Right lung (tissue), 5 donors: ENCODE measurements around the gene TRPT1. TPM values are rescaled to one million over a fixed set of nuclear protein-coding genes. Genes with fewer than 3 reads are reported as not detected.

Source experiments
- DNase-seq, 2 donors: peaks; one replicate each; pipeline ENCODE4 v3.0.0-alpha.2; 2013
- polyA plus RNA-seq, 5 donors: library from polyadenylated mRNA; unstranded; fragments of 120-200 nt; gene quantifications; one replicate each; pipeline versions ENCODE4 v1.2.1 to v1.2.3, GENCODE V29; 2013; ENCODE audit warnings: inconsistent platforms in 1 of 5, low replicate concordance in 1 of 5; ENCODE audit not compliant: insufficient read length in 5 of 5, insufficient read depth in 1 of 5

Gene TRPT1
- polyA plus RNA-seq, 5 donors = 23.7 to 39.2 (median 32.1) TPM

DNA sequence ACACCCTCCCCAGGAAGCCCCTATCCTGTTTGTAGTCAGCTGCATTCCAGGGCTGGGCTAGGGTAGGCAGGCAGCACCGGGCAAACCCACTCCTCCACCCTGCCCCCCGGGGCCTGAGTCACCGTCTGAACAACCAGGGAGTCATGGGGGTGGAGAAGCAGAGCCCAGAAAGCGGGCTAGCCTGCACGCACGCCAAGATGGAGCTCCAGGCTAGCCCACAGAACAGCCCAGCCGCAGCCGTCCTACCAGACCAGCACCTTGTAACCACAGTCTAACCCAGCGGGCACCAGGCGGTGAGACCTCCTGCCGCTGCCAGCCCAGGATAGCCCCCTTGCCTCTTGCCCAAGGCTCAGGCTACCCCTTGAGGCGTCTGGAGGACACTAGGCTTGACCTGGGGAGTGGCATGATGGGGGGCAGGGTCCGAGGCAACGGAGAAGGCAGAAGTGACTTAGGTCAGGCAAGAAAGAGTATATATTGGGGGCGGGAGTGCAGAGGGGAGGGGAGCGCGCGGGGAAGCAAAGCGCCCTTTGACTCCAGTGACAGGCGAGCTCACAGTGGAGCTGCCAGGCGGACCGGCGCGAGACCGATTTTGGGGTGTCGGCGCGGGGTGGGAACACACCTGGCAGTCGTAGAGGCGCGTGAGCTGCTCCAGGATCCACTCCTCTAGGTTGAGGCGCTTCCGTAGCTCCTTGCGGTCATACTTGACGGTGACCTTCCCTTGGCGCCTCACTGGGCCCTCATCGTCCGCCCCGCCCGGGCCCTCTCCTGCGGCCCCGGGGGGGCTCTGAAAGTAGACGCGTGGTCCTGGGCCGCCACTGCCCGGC is 20.0 kb upstream of the TRPT1 start:
- no peak for DNase-seq

DNA sequence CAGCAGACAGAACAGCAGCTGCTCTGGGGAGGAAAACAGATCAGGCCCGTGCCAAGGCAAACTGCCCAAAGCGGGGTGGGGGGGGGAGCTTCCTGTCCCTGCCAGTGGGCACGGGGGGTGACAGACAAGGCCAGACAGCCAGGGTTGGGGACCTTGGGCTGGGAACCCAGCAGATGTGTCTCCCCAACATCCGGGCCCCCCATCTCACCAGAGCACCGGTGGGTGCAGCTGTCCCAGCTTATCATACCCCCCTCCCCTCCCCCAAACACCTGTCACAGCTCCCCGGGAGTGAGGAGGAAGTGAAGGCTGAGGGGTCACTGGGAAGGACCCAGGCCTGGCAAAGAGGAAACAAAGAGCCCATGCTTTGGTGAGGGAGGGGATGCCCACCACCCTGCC is 19.4 kb upstream of the TRPT1 start:
- no peak for DNase-seq

- DNase-seq = no peak
These were observed 19.0 kb upstream of the TRPT1 start for GRCh38 chr11:64244966-64245365.

DNA sequence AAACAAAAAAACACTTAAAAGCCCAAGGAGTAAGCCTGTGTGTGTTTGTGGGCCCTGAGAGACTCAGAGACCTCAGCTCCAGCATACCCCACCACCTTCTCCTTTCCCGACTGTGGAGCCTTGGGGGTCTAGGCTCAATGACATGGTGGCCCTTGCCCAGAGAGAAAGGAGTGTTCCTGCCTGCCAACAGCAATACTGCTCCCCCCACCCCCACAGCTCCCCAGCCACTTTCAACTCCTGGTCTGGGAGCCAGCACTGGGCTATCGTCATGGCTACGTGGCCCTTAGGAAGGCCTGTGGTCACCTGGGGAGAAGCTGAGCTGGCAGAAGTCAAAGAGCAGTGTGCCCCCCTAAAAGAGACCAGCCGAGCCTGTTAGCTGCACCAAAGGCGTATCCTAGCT is 18.1 kb upstream of the TRPT1 start:
- no peak for DNase-seq

- no peak for DNase-seq
These were observed 17.4 kb upstream of the TRPT1 start for GRCh38 chr11:64243236-64243854.

- DNase-seq = no peak
These were observed 15.7 kb upstream of the TRPT1 start for GRCh38 chr11:64241491-64242374.

DNA sequence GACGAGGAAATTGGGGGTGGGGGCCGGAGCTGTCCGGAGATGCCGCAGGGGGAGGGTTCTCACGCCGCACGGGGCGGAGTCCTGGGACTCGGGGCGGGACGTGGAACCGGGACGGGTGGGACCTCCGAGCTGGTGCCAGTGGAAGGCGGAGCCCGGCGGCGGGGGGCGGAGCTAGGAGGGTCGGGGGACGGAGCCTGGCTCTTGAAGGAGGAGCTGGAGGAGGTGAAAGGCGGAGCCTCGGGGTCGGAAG is 15.2 kb upstream of the TRPT1 start:
- peak; percentile 100 for DNase-seq

GRCh38 chr11:64240435-64241240 is 14.7 kb upstream of the TRPT1 start, which contains the start of gene FKBP2:
TSS of gene FKBP2 (plus strand) at chr11:64241095. CDS start at chr11:64242388, 1,293 bp downstream.
- peak; percentile 98 to 99 for DNase-seq

DNA sequence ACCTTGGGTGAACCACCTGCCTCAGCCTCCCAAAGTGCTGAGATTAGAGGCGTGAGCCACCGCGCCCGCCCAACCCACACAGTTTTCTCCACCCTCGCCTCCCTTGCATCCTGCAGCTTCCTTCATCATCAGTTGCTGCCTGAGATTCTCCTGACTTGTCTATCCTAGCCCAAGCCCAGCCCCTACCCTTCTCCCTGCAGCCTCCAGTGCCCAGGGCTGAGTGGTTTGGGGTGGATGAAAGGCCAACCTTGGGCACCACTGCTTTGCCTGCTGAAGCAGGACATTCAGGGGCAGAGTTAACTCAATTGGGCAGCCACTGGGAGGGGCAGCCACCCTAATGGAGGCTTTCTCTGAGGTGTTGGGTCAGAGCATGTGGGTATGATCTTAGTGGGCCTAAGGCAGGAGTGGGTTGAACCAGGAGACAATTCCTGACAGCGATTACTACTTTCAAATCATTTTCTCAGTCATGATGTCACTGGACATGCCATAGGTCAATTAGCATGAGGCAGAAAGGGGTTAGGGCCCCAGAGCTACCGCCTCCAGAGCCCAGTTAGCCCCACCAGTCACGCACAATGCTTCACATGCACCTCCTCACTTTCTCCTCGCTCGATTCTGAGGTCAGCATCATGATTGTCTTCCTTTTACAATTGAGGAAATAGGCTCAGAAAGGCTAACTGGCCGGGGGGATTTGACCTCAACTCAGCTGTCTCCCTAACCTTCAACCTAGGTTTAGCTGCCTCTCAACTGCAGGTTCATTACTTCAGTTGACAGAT is 13.9 kb upstream of the TRPT1 start:
- no peak for DNase-seq

GRCh38 chr11:64238999-64239398 is 13.0 kb upstream of the TRPT1 start:
- no peak for DNase-seq

GRCh38 chr11:64238076-64238475 is 12.1 kb upstream of the TRPT1 start:
- DNase-seq = no peak

- no peak for DNase-seq
These were observed 11.5 kb upstream of the TRPT1 start for GRCh38 chr11:64237484-64237951.

DNA sequence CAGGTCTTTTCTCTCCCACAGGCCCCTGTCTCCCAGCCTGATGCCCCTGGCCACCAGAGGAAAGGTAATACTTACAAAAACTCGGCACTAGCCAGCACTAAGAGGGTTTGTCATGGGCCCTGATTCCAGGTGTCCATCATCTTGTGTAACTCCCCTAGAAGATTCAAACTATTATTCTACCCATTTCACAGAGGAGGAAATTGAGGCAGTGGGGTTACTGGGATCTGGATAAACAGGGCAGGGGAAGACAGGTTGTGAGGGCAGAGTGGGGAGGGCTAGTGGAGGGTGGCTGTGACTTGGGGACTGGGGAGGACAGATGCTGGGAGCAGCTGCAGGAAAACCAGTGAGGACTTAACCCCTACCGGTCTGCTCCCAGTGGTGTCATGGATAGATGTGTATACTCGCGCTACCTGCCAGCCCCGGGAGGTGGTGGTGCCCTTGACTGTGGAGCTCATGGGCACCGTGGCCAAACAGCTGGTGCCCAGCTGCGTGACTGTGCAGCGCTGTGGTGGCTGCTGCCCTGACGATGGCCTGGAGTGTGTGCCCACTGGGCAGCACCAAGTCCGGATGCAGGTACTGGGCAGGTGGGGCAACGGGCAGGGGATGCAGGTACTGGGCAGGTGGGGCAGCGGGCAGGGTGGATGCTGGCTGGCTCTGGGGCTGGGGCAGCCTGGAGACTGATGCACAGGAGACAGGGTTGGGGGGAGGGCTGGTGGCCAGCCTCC is 9.6 kb upstream of the TRPT1 start:
- DNase-seq = no peak

GRCh38 chr11:64234647-64235379 is 8.8 kb upstream of the TRPT1 start:
- no peak for DNase-seq

GRCh38 chr11:64233913-64234586 is 8.1 kb upstream of the TRPT1 start, which contains the start of gene VEGFB:
TSS of gene VEGFB (plus strand) at chr11:64234584. CDS start at chr11:64234834, 250 bp downstream.
- no peak for DNase-seq

DNA sequence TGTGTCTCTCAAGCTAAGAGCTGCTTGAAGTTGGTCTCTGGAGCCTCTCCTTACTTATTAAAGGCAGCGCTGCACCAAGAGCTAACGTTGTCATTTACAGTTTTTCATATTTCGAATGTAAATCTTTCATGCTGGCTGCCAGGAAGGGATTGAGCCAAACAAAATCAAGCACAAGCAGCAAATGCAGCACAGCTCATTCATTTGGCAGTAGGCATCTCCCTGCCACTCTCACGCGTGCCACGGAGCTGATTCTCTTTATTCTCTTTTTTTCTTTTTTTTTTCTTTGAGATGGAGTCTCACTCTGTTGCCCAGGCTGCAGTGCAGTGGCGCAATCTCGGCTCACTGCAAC is 7.0 kb upstream of the TRPT1 start:
- no peak for DNase-seq

- DNase-seq = no peak
These were observed 6.4 kb upstream of the TRPT1 start for GRCh38 chr11:64232182-64232966.

- no peak for DNase-seq
These were observed 5.6 kb upstream of the TRPT1 start for GRCh38 chr11:64231546-64231945.
